Panc1 (cell line): ENCODE data around the gene OSGIN1. TPM values are rescaled to one million over a fixed set of nuclear protein-coding genes. Genes with fewer than 3 reads are reported as not detected.

ENCODE experiments used
- ATAC-seq: fragments of 200-7000 bp; cut with Tn5 transposase; 2 replicates; pipeline ENCODE4 v1.9.1; 2020; ENCODE audit warnings: mild to moderate bottlenecking, moderate library complexity
- BruUV-seq: library from RNA; stranded (reverse); fragments of 400-500 nt; replicated peaks from 2 replicates; lab custom pipeline; 2021; lab: Mats Ljungman, UMichigan
- CTCF ChIA-PET: fragments of 300-600 bp; sonication (Branson Sonifier 250); formaldehyde crosslinking; loops from one replicate; lab custom pipeline; 2022; ENCODE audit warnings: antibody characterized with exemption; lab: Charles Lee
- POLR2A ChIA-PET: fragments of 300-600 bp; sonication (Branson Sonifier 250); formaldehyde crosslinking; loops from one replicate; lab custom pipeline; 2022; ENCODE audit warnings: antibody characterized with exemption; lab: Charles Lee
- DNase-seq: peaks from one replicate; pipeline ENCODE4 v3.0.0-alpha.2; 2010; ENCODE audit warnings: low read depth, low spot score
- H3K27ac ChIP-seq: 2 replicates; pipeline ENCODE4 v1.5.1; 2011; ENCODE audit warnings: mild to moderate bottlenecking, low read length, inconsistent platforms
- H3K27me3 ChIP-seq: fragments of 200-500 bp; sonication (Bioruptor generic); 2 replicates; pipeline ENCODE4 v1.6.0; 2014; ENCODE audit warnings: low read length, inconsistent platforms; ENCODE audit not compliant: control insufficient read depth, insufficient read depth
- H3K36me3 ChIP-seq: fragments of 200-500 bp; sonication (Bioruptor generic); 2 replicates; pipeline ENCODE4 v1.5.1; 2014; ENCODE audit warnings: inconsistent platforms, mild to moderate bottlenecking, low read length, moderate library complexity; ENCODE audit not compliant: control insufficient read depth, insufficient read depth
- H3K4me1 ChIP-seq: 2 replicates; pipeline ENCODE4 v1.5.1; 2011; ENCODE audit warnings: inconsistent platforms, mild to moderate bottlenecking, low read length, moderate library complexity; ENCODE audit not compliant: control insufficient read depth, insufficient read depth
- H3K4me3 ChIP-seq, 2 experiments: 2 replicates each; pipeline ENCODE4 v1.5.1; 2011 to 2012; ENCODE audit warnings: low read depth in 2 of 2, low read length in 2 of 2, mild to moderate bottlenecking in 2 of 2, inconsistent platforms in 1 of 2, moderate library complexity in 1 of 2
- H3K9me3 ChIP-seq: fragments of 200-500 bp; sonication (Bioruptor generic); 2 replicates; pipeline ENCODE4 v1.5.1; 2014; ENCODE audit warnings: low read depth, mild to moderate bottlenecking, inconsistent platforms, low read length, moderate library complexity; ENCODE audit not compliant: control insufficient read depth, insufficient read depth
- POLR2AphosphoS5 ChIP-seq: IDR thresholded peaks from 2 replicates; pipeline ENCODE4 v1.6.1; 2012; ENCODE audit warnings: mild to moderate bottlenecking, low read depth, low read length, moderate library complexity
- REST ChIP-seq, 2 experiments: IDR thresholded peaks; 2 replicates each; pipeline ENCODE4 v1.6.1; 2011 to 2012; ENCODE audit warnings: low read depth in 2 of 2, control low read depth in 1 of 2, low read length in 1 of 2, mild to moderate bottlenecking in 1 of 2, moderate library complexity in 1 of 2; ENCODE audit not compliant: insufficient read depth in 1 of 2
- SIN3A ChIP-seq: IDR thresholded peaks from 2 replicates; pipeline ENCODE4 v1.6.1; 2012; ENCODE audit warnings: low read depth, mild to moderate bottlenecking, low read length, moderate library complexity, borderline replicate concordance; ENCODE audit not compliant: insufficient read depth
- TCF7L2 ChIP-seq: IDR thresholded peaks from 2 replicates; pipeline ENCODE4 v1.6.1; 2011; ENCODE audit warnings: mild to moderate bottlenecking, low read depth, low read length, inconsistent platforms
- in situ Hi-C: cut with HindIII; loops from 2 replicates; pipeline ENCODE4 v1.10.0; 2016; ENCODE audit warnings: low sequenced_read_pairs, low pct_unique_long_range_greater_than_20kb
- intact Hi-C: fragments of 100-400 bp; cut with micrococcal nuclease; formaldehyde crosslinking; loops from one replicate; pipeline ENCODE4 v1.10.0; 2022; ENCODE audit not compliant: unreplicated experiment
- total RNA-seq: library from RNA; stranded (reverse); gene quantifications from one replicate; pipeline ENCODE4 v1.2.1, GENCODE V29; 2021; ENCODE audit not compliant: unreplicated experiment
- TF ChIP-seq, protein P1 (sequence below): fragments of 450-650 bp; IDR thresholded peaks from 2 replicates; pipeline ENCODE4 v1.5.1; 2017; ENCODE audit warnings: mild to moderate bottlenecking

Gene OSGIN1
- total RNA-seq, 1 experiment from 2014 or later: 4.9 TPM

DNA sequence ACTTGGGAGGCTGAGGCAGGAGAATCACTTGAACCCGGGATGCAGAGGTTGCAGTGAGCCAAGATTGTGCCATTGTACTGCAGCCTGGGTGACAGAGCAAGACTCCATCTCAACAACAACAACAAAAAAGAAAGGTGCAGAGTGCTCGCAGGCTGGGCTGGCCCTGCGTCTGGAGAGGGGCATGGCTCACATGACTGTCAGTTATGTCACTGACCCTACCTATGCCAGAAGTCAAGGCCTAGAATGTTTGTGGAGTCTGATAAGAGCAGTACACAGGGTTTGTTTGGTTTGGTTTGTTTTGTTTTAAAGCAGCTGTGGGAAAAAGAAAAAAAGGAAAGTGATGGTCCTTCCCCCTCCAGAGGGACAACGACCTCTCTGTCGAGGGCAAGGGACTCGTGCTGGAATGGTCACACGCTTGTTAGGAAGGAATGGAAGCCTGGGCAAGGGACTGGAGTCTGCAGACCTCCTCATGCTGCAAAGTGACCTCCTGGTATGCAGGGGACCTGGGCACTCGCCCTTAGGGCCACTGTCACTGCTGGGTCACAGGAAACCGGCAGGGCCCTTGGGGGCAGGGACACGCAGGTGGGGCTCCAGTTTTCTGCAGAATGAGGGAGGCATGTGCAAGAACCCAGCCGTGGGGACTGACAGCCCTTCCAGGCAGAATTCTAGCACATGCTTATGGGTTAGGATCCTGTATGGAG is 10.1 kb upstream of the OSGIN1 start:
- TF ChIP-seq REST (IDR thresholded peaks at IDR 0.05; ENCODE audit: insufficient read depth in 1 of 2, low read depth in 2 of 2, low read length in 1 of 2): no peak
- TF ChIP-seq SIN3A: no peak
- TF ChIP-seq POLR2AphosphoS5: no peak
- TF ChIP-seq, protein P1, sequence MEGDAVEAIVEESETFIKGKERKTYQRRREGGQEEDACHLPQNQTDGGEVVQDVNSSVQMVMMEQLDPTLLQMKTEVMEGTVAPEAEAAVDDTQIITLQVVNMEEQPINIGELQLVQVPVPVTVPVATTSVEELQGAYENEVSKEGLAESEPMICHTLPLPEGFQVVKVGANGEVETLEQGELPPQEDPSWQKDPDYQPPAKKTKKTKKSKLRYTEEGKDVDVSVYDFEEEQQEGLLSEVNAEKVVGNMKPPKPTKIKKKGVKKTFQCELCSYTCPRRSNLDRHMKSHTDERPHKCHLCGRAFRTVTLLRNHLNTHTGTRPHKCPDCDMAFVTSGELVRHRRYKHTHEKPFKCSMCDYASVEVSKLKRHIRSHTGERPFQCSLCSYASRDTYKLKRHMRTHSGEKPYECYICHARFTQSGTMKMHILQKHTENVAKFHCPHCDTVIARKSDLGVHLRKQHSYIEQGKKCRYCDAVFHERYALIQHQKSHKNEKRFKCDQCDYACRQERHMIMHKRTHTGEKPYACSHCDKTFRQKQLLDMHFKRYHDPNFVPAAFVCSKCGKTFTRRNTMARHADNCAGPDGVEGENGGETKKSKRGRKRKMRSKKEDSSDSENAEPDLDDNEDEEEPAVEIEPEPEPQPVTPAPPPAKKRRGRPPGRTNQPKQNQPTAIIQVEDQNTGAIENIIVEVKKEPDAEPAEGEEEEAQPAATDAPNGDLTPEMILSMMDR: no peak
- no peak for TF ChIP-seq TCF7L2
- no peak for ATAC-seq
- in situ Hi-C loops: no loop called here
- H3K27ac ChIP-seq: no peak overlapping the region
- no peaks in the 10 kb centered on the region for H3K4me1 ChIP-seq
- ChIA-PET CTCF (no interaction called here), POLR2A (no interaction called here)
- H3K27me3 ChIP-seq: no peaks in the 10 kb centered on the region
- H3K4me3 ChIP-seq: no peak overlapping the region
- no peak for DNase-seq
- H3K36me3 ChIP-seq: no peaks in the 10 kb centered on the region
- no peaks in the 10 kb centered on the region for H3K9me3 ChIP-seq
- no TSS peak for BruUV-seq
- intact Hi-C loops: no loop called here

GRCh38 chr16:83943516-83944050 is 9.5 kb upstream of the OSGIN1 start:
- no peak overlapping the region for H3K4me3 ChIP-seq
- ChIA-PET POLR2A (no interaction called here), CTCF (interaction anchor here (0.7 kb wide), 1 partner anchor 11 kb away, joined by 3 read pairs; no protein-coding TSS in a partner anchor)
- intact Hi-C loops: no loop called here
- TF ChIP-seq TCF7L2 (no peak), SIN3A (no peak), POLR2AphosphoS5 (no peak), REST (IDR thresholded peaks at IDR 0.05; ENCODE audit: insufficient read depth in 1 of 2, low read depth in 2 of 2, low read length in 1 of 2) (no peak)
- TF ChIP-seq, protein P1: no peak
- H3K36me3 ChIP-seq: no peaks in the 10 kb centered on the region
- no TSS peak for BruUV-seq
- no peaks in the 10 kb centered on the region for H3K27me3 ChIP-seq
- in situ Hi-C loops: no loop called here
- ATAC-seq (no peak), DNase-seq (no peak)
- no peak overlapping the region for H3K27ac ChIP-seq
- no peaks in the 10 kb centered on the region for H3K4me1 ChIP-seq
- H3K9me3 ChIP-seq: no peaks in the 10 kb centered on the region
